Measurements from ENCODE around the gene NR6A1. TPM values are rescaled to one million over a fixed set of nuclear protein-coding genes. Genes with fewer than 3 reads are reported as not detected.
A peak's percentile ranks its signal among the peaks of the same experiment; 100 is the strongest.

The NR6A1 gene
- total RNA-seq, 1 donor from 2014 or later = 60.7 TPM

GRCh38 chr9:124530246-124530645 lies 240.9 kb downstream of the NR6A1 start:
- peaks cover 8% of the 10 kb centered on the region for H3K4me1 Mint-ChIP-seq
- H3K9me3 Mint-ChIP-seq = no peaks in the 10 kb centered on the region
- DNase-seq (ENCODE audit: low read depth, low spot score) = no peak
- no peaks in the 10 kb centered on the region for H3K36me3 Mint-ChIP-seq (ENCODE audit: low read depth)
- no peak overlapping the region for H3K27ac Mint-ChIP-seq (ENCODE audit: unreplicated experiment)
- H3K27me3 Mint-ChIP-seq (ENCODE audit: low read depth) = no peaks in the 10 kb centered on the region
- TF ChIP-seq CTCF (conservative IDR thresholded peaks at IDR 0.05) = no peak
- no peak overlapping the region for H3K4me3 Mint-ChIP-seq

GRCh38 chr9:124527781-124528180 lies 243.3 kb downstream of the NR6A1 start:
- no peak for DNase-seq (ENCODE audit: low read depth, low spot score)
- no peaks in the 10 kb centered on the region for H3K9me3 Mint-ChIP-seq
- no peak overlapping the region for H3K27ac Mint-ChIP-seq (ENCODE audit: unreplicated experiment)
- no peak overlapping the region for H3K4me3 Mint-ChIP-seq
- peaks cover 8% of the 10 kb centered on the region for H3K4me1 Mint-ChIP-seq
- no peaks in the 10 kb centered on the region for H3K36me3 Mint-ChIP-seq (ENCODE audit: low read depth)
- no peak for TF ChIP-seq CTCF (conservative IDR thresholded peaks at IDR 0.05)
- H3K27me3 Mint-ChIP-seq (ENCODE audit: low read depth) = no peaks in the 10 kb centered on the region

GRCh38 chr9:124526174-124526573 lies 244.9 kb downstream of the NR6A1 start:
- Mint-ChIP-seq H3K27me3 (ENCODE audit: low read depth) (no peaks in the 10 kb centered on the region), H3K27ac (ENCODE audit: unreplicated experiment) (peak overlapping the region; percentile 36), H3K4me3 (no peak overlapping the region), H3K36me3 (ENCODE audit: low read depth) (no peaks in the 10 kb centered on the region), H3K4me1 (peaks cover 8% of the 10 kb centered on the region), H3K9me3 (no peaks in the 10 kb centered on the region)
- no peak for TF ChIP-seq CTCF (conservative IDR thresholded peaks at IDR 0.05)
- no peak for DNase-seq (ENCODE audit: low read depth, low spot score)

GRCh38 chr9:124522121-124523098 lies 248.7 kb downstream of the NR6A1 start:
- no peak overlapping the region for H3K4me3 Mint-ChIP-seq
- H3K4me1 Mint-ChIP-seq = peaks cover 17% of the 10 kb centered on the region
- DNase-seq (ENCODE audit: low read depth, low spot score) = no peak
- H3K36me3 Mint-ChIP-seq (ENCODE audit: low read depth) = peaks cover 2% of the 10 kb centered on the region
- no peak overlapping the region for H3K27ac Mint-ChIP-seq (ENCODE audit: unreplicated experiment)
- no peaks in the 10 kb centered on the region for H3K27me3 Mint-ChIP-seq (ENCODE audit: low read depth)
- H3K9me3 Mint-ChIP-seq = no peaks in the 10 kb centered on the region
- no peak for TF ChIP-seq CTCF (conservative IDR thresholded peaks at IDR 0.05)

- H3K4me1 Mint-ChIP-seq = peaks cover 17% of the 10 kb centered on the region
- no peaks in the 10 kb centered on the region for H3K27me3 Mint-ChIP-seq (ENCODE audit: low read depth)
- TF ChIP-seq CTCF (conservative IDR thresholded peaks at IDR 0.05) = no peak
- H3K36me3 Mint-ChIP-seq (ENCODE audit: low read depth) = peaks cover 8% of the 10 kb centered on the region
- H3K27ac Mint-ChIP-seq (ENCODE audit: unreplicated experiment) = no peak overlapping the region
- H3K9me3 Mint-ChIP-seq = no peaks in the 10 kb centered on the region
- H3K4me3 Mint-ChIP-seq = no peak overlapping the region
- no peak for DNase-seq (ENCODE audit: low read depth, low spot score)
Observed at GRCh38 chr9:124521142-124521541, 250.0 kb downstream of the NR6A1 start.
